Measurements from ENCODE around the gene DUS1L.

DNA sequence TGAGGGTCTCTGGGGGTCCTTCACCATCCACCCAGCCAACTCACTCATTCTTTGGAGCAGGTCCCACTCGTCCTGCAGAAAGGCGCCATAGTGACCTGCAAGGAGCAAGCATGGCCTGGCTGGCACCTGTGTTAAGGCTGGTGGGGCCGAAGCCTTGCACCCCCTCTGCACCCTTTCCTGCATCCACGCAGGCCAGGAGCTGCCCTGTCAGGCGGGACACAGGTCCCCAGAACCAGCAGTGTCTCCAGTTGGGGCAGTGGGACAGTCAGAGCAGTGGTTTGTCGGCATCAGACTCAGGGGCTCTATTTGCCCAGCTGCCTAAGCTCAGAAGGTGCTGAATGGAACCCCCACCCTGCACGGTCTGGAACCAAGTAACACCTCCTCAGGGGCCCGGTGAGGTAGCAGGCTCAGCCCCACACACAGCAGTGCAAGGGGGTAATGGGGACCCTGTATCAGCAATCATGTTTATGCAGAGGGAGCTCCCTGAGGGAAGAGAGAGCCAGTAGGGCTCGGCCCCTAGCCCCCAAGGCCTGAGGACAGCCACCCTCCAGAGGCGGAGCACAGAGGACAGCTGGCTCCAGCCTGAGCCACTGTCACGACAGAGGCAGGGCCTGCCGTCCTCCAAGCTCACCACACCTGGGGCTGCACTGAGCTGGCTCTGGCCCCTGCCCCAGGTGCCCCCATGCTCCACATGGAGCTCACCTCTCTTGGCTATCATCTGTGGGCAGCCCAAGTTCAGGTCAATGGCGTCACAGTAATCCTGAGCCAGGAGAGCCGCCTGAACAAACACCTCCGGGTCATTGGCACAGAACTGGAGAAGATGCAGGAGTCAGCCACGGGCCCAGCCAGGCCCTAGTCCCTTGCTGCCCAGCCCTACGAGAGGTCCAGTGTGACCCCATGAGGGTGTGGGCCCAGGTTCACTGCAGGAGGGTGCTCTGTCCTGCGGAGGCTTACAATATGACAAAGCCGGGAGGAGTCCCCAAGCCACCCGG, 1.9 kb downstream of the DUS1L start:
- TF ChIP-seq, protein P1, sequence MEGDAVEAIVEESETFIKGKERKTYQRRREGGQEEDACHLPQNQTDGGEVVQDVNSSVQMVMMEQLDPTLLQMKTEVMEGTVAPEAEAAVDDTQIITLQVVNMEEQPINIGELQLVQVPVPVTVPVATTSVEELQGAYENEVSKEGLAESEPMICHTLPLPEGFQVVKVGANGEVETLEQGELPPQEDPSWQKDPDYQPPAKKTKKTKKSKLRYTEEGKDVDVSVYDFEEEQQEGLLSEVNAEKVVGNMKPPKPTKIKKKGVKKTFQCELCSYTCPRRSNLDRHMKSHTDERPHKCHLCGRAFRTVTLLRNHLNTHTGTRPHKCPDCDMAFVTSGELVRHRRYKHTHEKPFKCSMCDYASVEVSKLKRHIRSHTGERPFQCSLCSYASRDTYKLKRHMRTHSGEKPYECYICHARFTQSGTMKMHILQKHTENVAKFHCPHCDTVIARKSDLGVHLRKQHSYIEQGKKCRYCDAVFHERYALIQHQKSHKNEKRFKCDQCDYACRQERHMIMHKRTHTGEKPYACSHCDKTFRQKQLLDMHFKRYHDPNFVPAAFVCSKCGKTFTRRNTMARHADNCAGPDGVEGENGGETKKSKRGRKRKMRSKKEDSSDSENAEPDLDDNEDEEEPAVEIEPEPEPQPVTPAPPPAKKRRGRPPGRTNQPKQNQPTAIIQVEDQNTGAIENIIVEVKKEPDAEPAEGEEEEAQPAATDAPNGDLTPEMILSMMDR (IDR thresholded peaks at IDR 0.05), result no peak
- TF ChIP-seq POLR2A (IDR thresholded peaks at IDR 0.05), result no peak

Data from uterus (tissue), 2 donors.